Diencephalon (tissue), 1 donor: Measurements from ENCODE around the gene YAP1. TPM values are rescaled to one million over a fixed set of nuclear protein-coding genes. Genes with fewer than 3 reads are reported as not detected.

Experiments
- total RNA-seq: library from RNA; depleted of rRNA; stranded (reverse); fragments of >200 nt; gene quantifications from one replicate; pipeline ENCODE4 v1.2.3, GENCODE V29; 2014

YAP1 gene
- total RNA-seq = 33.9 TPM

DNA sequence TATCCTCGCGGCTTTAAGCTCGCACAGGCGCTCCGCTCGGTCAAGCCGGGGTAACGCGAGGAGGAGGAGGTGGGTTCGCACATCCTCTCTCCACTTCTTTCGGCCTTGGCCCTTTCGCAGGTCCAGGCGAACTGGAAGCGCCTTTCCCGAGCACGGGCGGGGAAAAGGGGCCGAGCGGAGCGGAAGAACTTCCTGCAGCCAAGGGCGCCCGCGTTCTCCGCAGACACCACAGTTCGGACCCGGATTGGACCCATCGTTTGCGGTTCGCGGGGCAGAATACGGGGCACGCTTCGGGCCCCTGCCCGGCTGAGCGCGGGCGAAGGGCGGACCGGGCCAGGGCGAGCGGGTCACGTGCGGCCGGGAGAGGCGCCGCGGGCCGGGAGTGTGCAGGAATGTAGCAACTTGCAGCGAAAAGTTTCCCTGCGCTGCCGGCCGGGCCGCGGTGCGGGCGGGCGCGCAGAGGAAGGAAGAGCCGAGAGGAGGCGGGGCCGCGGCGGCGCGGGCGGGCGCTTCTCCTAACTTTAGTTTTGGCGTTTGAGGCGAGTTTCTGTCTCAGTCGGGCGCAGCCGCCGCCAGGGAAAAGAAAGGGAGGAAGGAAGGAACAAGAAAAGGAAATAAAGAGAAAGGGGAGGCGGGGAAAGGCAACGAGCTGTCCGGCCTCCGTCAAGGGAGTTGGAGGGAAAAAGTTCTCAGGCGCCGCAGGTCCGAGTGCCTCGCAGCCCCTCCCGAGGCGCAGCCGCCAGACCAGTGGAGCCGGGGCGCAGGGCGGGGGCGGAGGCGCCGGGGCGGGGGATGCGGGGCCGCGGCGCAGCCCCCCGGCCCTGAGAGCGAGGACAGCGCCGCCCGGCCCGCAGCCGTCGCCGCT is at the start of gene YAP1:
YAP1 (plus strand) TSS at position 552 of the 865 bp plus-strand sequence. CDS start 402 bp downstream, outside the sequence.

Other genes with a start within 250 kb of the YAP1 start
- gene CEP126, start 195.4 kb upstream of the YAP1 start, total RNA-seq = 12.9 TPM
- 0.23 TPM for gene ANGPTL5, start 193.9 kb upstream of the YAP1 start, total RNA-seq
- gene CFAP300, start 63.0 kb upstream of the YAP1 start, total RNA-seq = 6.7 TPM
- gene BIRC3, start 207.0 kb downstream of the YAP1 start, total RNA-seq = 4.4 TPM
- 110 TPM for gene BIRC2, start 236.8 kb downstream of the YAP1 start, total RNA-seq